Activated naive CD8-positive, alpha-beta T cell treated with anti-CD3 and anti-CD28 coated beads for 36 hours (primary cell): Measurements from ENCODE around the gene SULF2. TPM values are rescaled to one million over a fixed set of nuclear protein-coding genes. Genes with fewer than 3 reads are reported as not detected.

ENCODE experiments used
- DNase-seq: peaks from one replicate; pipeline ENCODE4 v3.0.0; 2021
- H3K27ac Mint-ChIP-seq: one replicate; pipeline ENCODE4 v1.8.0; 2022; ENCODE audit warnings: mild to moderate bottlenecking, moderate library complexity, mixed read lengths
- H3K27me3 Mint-ChIP-seq: one replicate; pipeline ENCODE4 v1.8.0; 2022; ENCODE audit warnings: mild to moderate bottlenecking, mixed read lengths
- H3K36me3 Mint-ChIP-seq: one replicate; pipeline ENCODE4 v1.8.0; 2021; ENCODE audit warnings: mild to moderate bottlenecking, mixed read lengths
- H3K4me1 Mint-ChIP-seq: one replicate; pipeline ENCODE4 v1.8.0; 2021; ENCODE audit warnings: mixed read lengths
- H3K4me3 Mint-ChIP-seq: one replicate; pipeline ENCODE4 v1.8.0; 2022; ENCODE audit warnings: mild to moderate bottlenecking, moderate library complexity, mixed read lengths
- H3K9me3 Mint-ChIP-seq: one replicate; pipeline ENCODE4 v1.8.0; 2022; ENCODE audit warnings: mixed read lengths
- total RNA-seq, 2 experiments: library from RNA; stranded (reverse); gene quantifications; one replicate each; pipeline ENCODE4 v1.2.3, GENCODE V29; 2021

Gene SULF2
- total RNA-seq, 2 experiments from 2014 or later: 0.76 to 0.88 TPM

DNA sequence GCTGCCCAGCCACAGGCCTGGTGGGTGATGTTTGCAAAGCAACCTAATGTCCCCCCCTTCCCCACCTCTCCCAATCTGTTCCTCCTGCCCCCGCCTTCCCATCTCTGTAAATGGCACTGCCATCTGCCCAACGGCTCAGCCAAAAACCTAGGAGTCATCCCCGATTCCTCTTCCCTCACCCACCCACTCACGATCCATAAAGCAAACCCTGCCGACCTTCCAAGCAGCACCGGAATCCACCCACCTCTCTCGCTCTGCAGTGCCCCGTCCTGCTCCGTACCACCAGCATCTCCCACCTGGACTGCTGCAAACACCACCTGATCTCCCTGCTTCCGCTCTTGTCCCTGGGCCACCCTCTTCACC is 37.6 kb downstream of the SULF2 start:
- no peak for DNase-seq
- Mint-ChIP-seq H3K4me3 (no peak overlapping the region), H3K4me1 (peaks cover 8% of the 10 kb centered on the region), H3K27me3 (peaks cover 4% of the 10 kb centered on the region), H3K9me3 (no peaks in the 10 kb centered on the region), H3K36me3 (no peaks in the 10 kb centered on the region), H3K27ac (no peak overlapping the region)

GRCh38 chr20:47744803-47745202 is 40.5 kb downstream of the SULF2 start:
- peaks cover 8% of the 10 kb centered on the region for H3K4me1 Mint-ChIP-seq
- peaks cover 4% of the 10 kb centered on the region for H3K27me3 Mint-ChIP-seq
- DNase-seq: no peak
- H3K36me3 Mint-ChIP-seq: no peaks in the 10 kb centered on the region
- no peak overlapping the region for H3K4me3 Mint-ChIP-seq
- no peak overlapping the region for H3K27ac Mint-ChIP-seq
- no peaks in the 10 kb centered on the region for H3K9me3 Mint-ChIP-seq

GRCh38 chr20:47743671-47744070 is 41.6 kb downstream of the SULF2 start:
- Mint-ChIP-seq H3K4me1 (peaks cover 5% of the 10 kb centered on the region), H3K27ac (no peak overlapping the region), H3K27me3 (peaks cover 4% of the 10 kb centered on the region), H3K36me3 (no peaks in the 10 kb centered on the region), H3K9me3 (no peaks in the 10 kb centered on the region), H3K4me3 (no peak overlapping the region)
- DNase-seq: no peak

GRCh38 chr20:47741669-47742608 is 43.3 kb downstream of the SULF2 start:
- no peak for DNase-seq
- Mint-ChIP-seq H3K27me3 (peaks cover 4% of the 10 kb centered on the region), H3K4me1 (no peaks in the 10 kb centered on the region), H3K4me3 (no peak overlapping the region), H3K27ac (no peak overlapping the region), H3K9me3 (no peaks in the 10 kb centered on the region), H3K36me3 (no peaks in the 10 kb centered on the region)

DNA sequence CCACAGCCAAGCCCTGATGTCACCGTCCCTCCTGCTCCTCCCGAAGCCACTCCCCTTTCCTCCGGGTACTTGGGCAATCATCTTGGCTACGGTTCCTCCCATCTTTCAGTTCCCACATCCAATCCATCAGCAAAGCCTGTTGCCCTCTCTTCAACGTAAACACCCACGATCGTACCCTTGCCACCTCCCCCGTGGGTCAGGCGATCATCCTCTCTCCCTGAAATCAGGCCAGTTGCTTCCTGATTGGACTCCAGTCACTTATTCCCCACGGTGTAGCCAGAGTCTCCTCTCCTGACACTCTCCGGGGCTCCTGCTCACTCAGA is 44.5 kb downstream of the SULF2 start:
- H3K36me3 Mint-ChIP-seq: no peaks in the 10 kb centered on the region
- peaks cover 4% of the 10 kb centered on the region for H3K27me3 Mint-ChIP-seq
- H3K4me1 Mint-ChIP-seq: no peaks in the 10 kb centered on the region
- H3K4me3 Mint-ChIP-seq: no peak overlapping the region
- H3K27ac Mint-ChIP-seq: no peak overlapping the region
- no peak for DNase-seq
- H3K9me3 Mint-ChIP-seq: no peaks in the 10 kb centered on the region

GRCh38 chr20:47740121-47740861 is 45.0 kb downstream of the SULF2 start:
- Mint-ChIP-seq H3K9me3 (no peaks in the 10 kb centered on the region), H3K36me3 (no peaks in the 10 kb centered on the region), H3K4me3 (no peak overlapping the region), H3K4me1 (no peaks in the 10 kb centered on the region), H3K27ac (no peak overlapping the region), H3K27me3 (peaks cover 4% of the 10 kb centered on the region)
- no peak for DNase-seq

DNA sequence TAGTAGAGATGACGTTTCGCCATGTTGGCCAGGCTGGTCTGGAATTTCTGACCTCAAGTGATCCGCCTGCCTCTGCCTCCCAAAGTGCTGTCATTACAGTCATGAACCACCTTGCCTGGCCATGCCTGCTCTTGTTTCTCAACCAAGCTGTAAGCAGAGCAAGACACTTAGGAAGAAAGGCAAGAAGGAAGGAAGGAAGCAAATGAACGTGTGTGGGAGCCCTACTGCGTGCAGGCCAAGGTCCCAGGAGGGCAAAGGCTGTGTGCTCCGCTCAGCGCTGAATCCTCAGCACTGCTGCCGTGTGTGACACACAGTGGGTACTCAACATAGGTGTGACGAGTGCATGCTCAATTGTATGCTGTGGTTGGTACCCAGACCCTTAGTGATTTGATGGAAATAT is 47.4 kb downstream of the SULF2 start:
- H3K4me3 Mint-ChIP-seq: no peak overlapping the region
- no peak for DNase-seq
- H3K4me1 Mint-ChIP-seq: no peaks in the 10 kb centered on the region
- no peaks in the 10 kb centered on the region for H3K27me3 Mint-ChIP-seq
- H3K27ac Mint-ChIP-seq: no peak overlapping the region
- no peaks in the 10 kb centered on the region for H3K36me3 Mint-ChIP-seq
- H3K9me3 Mint-ChIP-seq: no peaks in the 10 kb centered on the region

- H3K4me1 Mint-ChIP-seq: no peaks in the 10 kb centered on the region
- no peak overlapping the region for H3K27ac Mint-ChIP-seq
- H3K36me3 Mint-ChIP-seq: no peaks in the 10 kb centered on the region
- H3K27me3 Mint-ChIP-seq: no peaks in the 10 kb centered on the region
- DNase-seq: no peak
- H3K9me3 Mint-ChIP-seq: no peaks in the 10 kb centered on the region
- no peak overlapping the region for H3K4me3 Mint-ChIP-seq
These were observed 48.6 kb downstream of the SULF2 start for GRCh38 chr20:47736570-47737152.

DNA sequence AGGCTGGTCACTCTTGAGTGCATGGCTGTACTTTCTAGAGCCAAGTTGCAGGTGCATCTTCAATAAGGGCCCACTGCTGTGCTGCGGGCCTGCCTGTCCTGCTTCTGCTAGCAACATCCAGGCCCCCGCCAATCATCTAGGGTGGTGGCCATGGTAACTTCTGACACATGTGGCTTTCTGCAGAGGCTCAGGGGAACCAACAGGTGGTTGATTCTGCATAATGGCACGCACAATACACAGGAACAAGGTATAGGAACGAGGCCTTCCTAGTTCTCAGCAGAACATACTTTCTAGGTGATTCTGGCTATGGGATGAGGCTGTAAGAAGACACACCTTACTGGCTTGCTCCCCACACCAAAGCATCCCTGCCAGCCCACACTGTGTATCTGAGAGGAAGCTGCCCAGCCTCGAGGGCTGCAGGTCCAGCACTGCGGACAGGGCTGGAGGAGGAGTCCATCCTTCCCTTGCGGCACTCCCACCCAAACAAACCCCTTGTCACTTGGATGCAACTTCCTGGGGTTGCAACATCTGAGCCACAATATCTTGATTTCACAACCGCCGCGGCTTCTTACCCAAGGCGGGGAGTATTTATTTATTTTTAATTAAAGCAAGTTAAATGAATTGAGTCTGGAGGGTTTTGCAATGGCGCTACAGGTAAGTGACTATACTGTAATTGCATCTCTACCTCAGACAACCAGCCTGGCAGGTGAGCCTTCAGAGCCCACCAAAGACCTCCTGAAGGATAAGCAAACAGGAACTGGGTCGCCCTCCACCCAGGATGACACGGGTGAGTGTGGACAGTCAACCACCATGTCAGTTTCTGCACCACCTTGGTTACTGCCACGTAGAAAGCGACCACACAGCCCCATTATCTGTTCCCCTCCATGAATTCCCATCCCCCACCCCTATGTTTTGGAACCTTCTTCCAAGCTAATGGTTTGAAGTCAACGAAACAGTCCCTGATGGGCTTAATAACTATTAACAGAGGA is 49.6 kb downstream of the SULF2 start:
- Mint-ChIP-seq H3K9me3 (no peaks in the 10 kb centered on the region), H3K4me3 (no peak overlapping the region), H3K27me3 (no peaks in the 10 kb centered on the region), H3K36me3 (no peaks in the 10 kb centered on the region), H3K4me1 (no peaks in the 10 kb centered on the region), H3K27ac (no peak overlapping the region)
- DNase-seq: no peak

DNA sequence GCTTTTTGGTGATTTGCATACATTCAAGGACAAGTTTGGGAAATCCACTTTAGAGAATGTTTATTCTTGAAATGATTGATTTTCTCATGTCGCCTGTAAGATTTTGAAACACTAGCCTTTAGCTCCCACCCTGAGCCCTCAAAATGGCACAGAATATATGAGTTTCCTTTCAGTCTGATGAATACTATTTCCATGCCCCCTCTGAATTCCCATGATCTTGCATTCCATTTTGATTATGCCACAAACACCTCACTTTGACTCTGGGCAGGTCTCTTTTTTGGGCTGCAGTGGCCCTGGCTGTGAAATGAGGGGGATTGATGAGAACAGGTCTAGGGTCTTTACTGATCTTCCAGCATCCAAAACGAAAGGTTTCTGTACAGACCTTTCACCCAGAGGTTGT is 50.4 kb downstream of the SULF2 start:
- H3K27ac Mint-ChIP-seq: no peak overlapping the region
- DNase-seq: no peak
- no peaks in the 10 kb centered on the region for H3K36me3 Mint-ChIP-seq
- no peaks in the 10 kb centered on the region for H3K4me1 Mint-ChIP-seq
- no peaks in the 10 kb centered on the region for H3K27me3 Mint-ChIP-seq
- no peaks in the 10 kb centered on the region for H3K9me3 Mint-ChIP-seq
- no peak overlapping the region for H3K4me3 Mint-ChIP-seq

DNA sequence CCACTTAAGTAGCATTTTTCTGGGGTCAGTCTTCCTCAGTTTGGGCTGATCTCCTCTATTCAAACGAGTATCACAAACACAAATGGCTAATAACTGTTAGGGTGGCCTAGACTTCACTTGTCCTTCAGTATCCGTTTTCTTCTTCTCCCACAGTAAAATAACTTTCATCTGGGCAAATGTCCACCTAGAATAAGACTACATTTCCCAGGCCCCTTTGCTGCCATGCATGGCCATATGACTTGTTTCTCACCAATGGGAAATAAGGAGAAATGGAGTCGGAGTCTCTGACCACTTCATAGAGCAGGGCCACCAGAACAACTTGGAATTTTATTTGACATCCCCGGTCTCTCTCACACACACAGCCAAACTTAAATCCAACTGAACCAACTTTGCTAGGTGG is 51.4 kb downstream of the SULF2 start:
- Mint-ChIP-seq H3K27ac (no peak overlapping the region), H3K9me3 (no peaks in the 10 kb centered on the region), H3K36me3 (no peaks in the 10 kb centered on the region), H3K4me1 (no peaks in the 10 kb centered on the region), H3K4me3 (no peak overlapping the region), H3K27me3 (no peaks in the 10 kb centered on the region)
- no peak for DNase-seq

GRCh38 chr20:47730744-47731143 is 54.5 kb downstream of the SULF2 start:
- DNase-seq: no peak
- no peaks in the 10 kb centered on the region for H3K27me3 Mint-ChIP-seq
- H3K36me3 Mint-ChIP-seq: peaks cover 5% of the 10 kb centered on the region
- no peak overlapping the region for H3K27ac Mint-ChIP-seq
- H3K4me3 Mint-ChIP-seq: no peak overlapping the region
- H3K9me3 Mint-ChIP-seq: no peaks in the 10 kb centered on the region
- H3K4me1 Mint-ChIP-seq: peaks cover 18% of the 10 kb centered on the region

DNA sequence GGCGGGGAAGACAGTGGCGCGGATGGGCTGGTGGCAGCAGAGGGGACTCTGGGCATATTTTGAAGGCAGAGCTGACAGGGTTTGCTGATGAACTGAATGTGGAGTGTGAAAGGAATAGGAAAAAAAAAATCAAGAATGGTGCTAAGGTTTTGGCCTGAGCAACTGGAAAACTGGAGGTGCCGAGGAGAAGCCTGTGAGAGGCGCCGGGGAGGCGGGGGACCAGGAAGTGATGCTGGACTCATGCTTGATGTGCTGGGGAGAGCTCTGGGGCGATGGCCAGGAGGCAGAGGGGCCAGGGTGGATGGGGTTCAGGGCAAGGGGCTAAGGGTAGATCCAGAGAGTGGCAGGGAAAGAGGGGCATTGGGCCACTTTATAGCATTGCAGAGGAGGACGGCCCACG is 55.8 kb downstream of the SULF2 start:
- Mint-ChIP-seq H3K27ac (no peak overlapping the region), H3K9me3 (no peaks in the 10 kb centered on the region), H3K36me3 (peaks cover 5% of the 10 kb centered on the region), H3K4me3 (no peak overlapping the region), H3K4me1 (peaks cover 27% of the 10 kb centered on the region), H3K27me3 (no peaks in the 10 kb centered on the region)
- DNase-seq: no peak

GRCh38 chr20:47727909-47728361 is 57.3 kb downstream of the SULF2 start:
- no peaks in the 10 kb centered on the region for H3K9me3 Mint-ChIP-seq
- DNase-seq: no peak
- H3K4me1 Mint-ChIP-seq: peaks cover 27% of the 10 kb centered on the region
- peak overlapping the region; percentile 82 for H3K4me3 Mint-ChIP-seq
- H3K36me3 Mint-ChIP-seq: peaks cover 5% of the 10 kb centered on the region
- no peaks in the 10 kb centered on the region for H3K27me3 Mint-ChIP-seq
- H3K27ac Mint-ChIP-seq: peak overlapping the region; percentile 91
